Mesothelial cell of epicardium (in vitro differentiated cells): ENCODE measurements around the gene ZNF627. TPM values are rescaled to one million over a fixed set of nuclear protein-coding genes. Genes with fewer than 3 reads are reported as not detected.
"Not testable (repeated sequence)": the region's sequence is repeated elsewhere in the genome, so short reads cannot be mapped to it uniquely, and the experiment has no call there.

Source experiments
- DNase-seq, 2 experiments: peaks; one replicate each; pipeline ENCODE4 v3.0.0; 2021; ENCODE audit warnings: low spot score in 2 of 2; ENCODE audit not compliant: unreplicated experiment in 2 of 2
- H3K27ac Mint-ChIP-seq: 2 replicates; pipeline ENCODE4 v1.8.0; 2021; ENCODE audit warnings: mixed read lengths
- H3K27me3 Mint-ChIP-seq: 2 replicates; pipeline ENCODE4 v1.8.0; 2021; ENCODE audit warnings: low read depth, mixed read lengths
- H3K36me3 Mint-ChIP-seq: 2 replicates; pipeline ENCODE4 v1.8.0; 2021; ENCODE audit warnings: mixed read lengths
- H3K4me1 Mint-ChIP-seq: 2 replicates; pipeline ENCODE4 v1.8.0; 2021; ENCODE audit warnings: mixed read lengths
- H3K4me3 Mint-ChIP-seq: 2 replicates; pipeline ENCODE4 v1.8.0; 2021; ENCODE audit warnings: mild to moderate bottlenecking, moderate library complexity, mixed read lengths
- H3K9me3 Mint-ChIP-seq: 2 replicates; pipeline ENCODE4 v1.8.0; 2021; ENCODE audit warnings: mixed read lengths
- CTCF ChIP-seq: fragments of 200-600 bp; sonication (generic); IDR thresholded peaks from one replicate; pipeline ENCODE4 v1.5.0; 2021; ENCODE audit warnings: antibody characterized with exemption; ENCODE audit not compliant: unreplicated experiment
- total RNA-seq: library from RNA; stranded (reverse); gene quantifications from 3 replicates; pipeline ENCODE4 v1.2.1, GENCODE V29; 2021

The ZNF627 gene
- total RNA-seq, 1 donor from 2014 or later = 29.8 TPM

GRCh38 chr19:11560404-11561051 is 36.8 kb upstream of the ZNF627 start:
- H3K27me3 Mint-ChIP-seq = no peaks in the 10 kb centered on the region
- H3K4me1 Mint-ChIP-seq = peaks cover 24% of the 10 kb centered on the region
- no peaks in the 10 kb centered on the region for H3K9me3 Mint-ChIP-seq
- DNase-seq = no peak
- H3K4me3 Mint-ChIP-seq = peak overlapping the region; percentile 59
- TF ChIP-seq CTCF = peak; percentile 57
- peak overlapping the region; percentile 59 for H3K27ac Mint-ChIP-seq
- H3K36me3 Mint-ChIP-seq = peaks cover 2% of the 10 kb centered on the region

GRCh38 chr19:11563532-11563931 is 33.8 kb upstream of the ZNF627 start:
- peaks cover 2% of the 10 kb centered on the region for H3K36me3 Mint-ChIP-seq
- peaks cover 12% of the 10 kb centered on the region for H3K4me1 Mint-ChIP-seq
- no peak for TF ChIP-seq CTCF

GRCh38 chr19:11564082-11564807 is 33.0 kb upstream of the ZNF627 start:
- not testable (repeated sequence) for H3K36me3 Mint-ChIP-seq, H3K9me3 Mint-ChIP-seq, H3K27me3 Mint-ChIP-seq, H3K4me3 Mint-ChIP-seq, DNase-seq, H3K27ac Mint-ChIP-seq, H3K4me1 Mint-ChIP-seq

More at GRCh38 chr19:11563532-11563931, 33.8 kb upstream of the ZNF627 start:
- Mint-ChIP-seq H3K4me3 (no peak overlapping the region), H3K27ac (no peak overlapping the region), H3K9me3 (no peaks in the 10 kb centered on the region), H3K27me3 (no peaks in the 10 kb centered on the region)
- DNase-seq = no peak

- H3K4me3 Mint-ChIP-seq, H3K4me1 Mint-ChIP-seq, H3K27ac Mint-ChIP-seq, H3K9me3 Mint-ChIP-seq, DNase-seq, H3K36me3 Mint-ChIP-seq, H3K27me3 Mint-ChIP-seq: not testable (repeated sequence)
Observed at GRCh38 chr19:11565649-11565980, 31.7 kb upstream of the ZNF627 start.

GRCh38 chr19:11566164-11566563 is 31.1 kb upstream of the ZNF627 start:
- no peak overlapping the region for H3K27ac Mint-ChIP-seq
- TF ChIP-seq CTCF = no peak

GRCh38 chr19:11570039-11570462 is 27.2 kb upstream of the ZNF627 start:
- H3K4me1 Mint-ChIP-seq = no peaks in the 10 kb centered on the region
- no peak for DNase-seq
- no peaks in the 10 kb centered on the region for H3K9me3 Mint-ChIP-seq
- H3K27me3 Mint-ChIP-seq = no peaks in the 10 kb centered on the region
- no peak overlapping the region for H3K4me3 Mint-ChIP-seq
- H3K36me3 Mint-ChIP-seq = peaks cover 2% of the 10 kb centered on the region
- TF ChIP-seq CTCF = no peak
- H3K27ac Mint-ChIP-seq = no peak overlapping the region

More at GRCh38 chr19:11566164-11566563, 31.1 kb upstream of the ZNF627 start:
- DNase-seq = no peak
- no peaks in the 10 kb centered on the region for H3K4me1 Mint-ChIP-seq
- peaks cover 2% of the 10 kb centered on the region for H3K36me3 Mint-ChIP-seq
- no peaks in the 10 kb centered on the region for H3K27me3 Mint-ChIP-seq
- H3K4me3 Mint-ChIP-seq = no peak overlapping the region
- H3K9me3 Mint-ChIP-seq = no peaks in the 10 kb centered on the region

- not testable (repeated sequence) for H3K27ac Mint-ChIP-seq, H3K9me3 Mint-ChIP-seq, H3K4me3 Mint-ChIP-seq, DNase-seq, H3K27me3 Mint-ChIP-seq, H3K36me3 Mint-ChIP-seq, H3K4me1 Mint-ChIP-seq
Observed at GRCh38 chr19:11573354-11573753, 23.9 kb upstream of the ZNF627 start.

- not testable (repeated sequence) for H3K27me3 Mint-ChIP-seq, H3K36me3 Mint-ChIP-seq, H3K9me3 Mint-ChIP-seq, H3K4me1 Mint-ChIP-seq, DNase-seq, H3K27ac Mint-ChIP-seq, H3K4me3 Mint-ChIP-seq
Observed at GRCh38 chr19:11573763-11574162, 23.5 kb upstream of the ZNF627 start.
